NCI-H524 (cell line): ENCODE results near the gene FILIP1.
A peak's percentile ranks its signal among the peaks of the same experiment; 100 is the strongest.
"Not testable (repeated sequence)": the region's sequence is repeated elsewhere in the genome, so short reads cannot be mapped to it uniquely, and the experiment has no call there.

ENCODE experiments used
- DNase-seq, 2 experiments: peaks; one replicate each; lab custom pipeline; 2025; lab: John Stamatoyannopoulos, UW

FILIP1 gene

DNA sequence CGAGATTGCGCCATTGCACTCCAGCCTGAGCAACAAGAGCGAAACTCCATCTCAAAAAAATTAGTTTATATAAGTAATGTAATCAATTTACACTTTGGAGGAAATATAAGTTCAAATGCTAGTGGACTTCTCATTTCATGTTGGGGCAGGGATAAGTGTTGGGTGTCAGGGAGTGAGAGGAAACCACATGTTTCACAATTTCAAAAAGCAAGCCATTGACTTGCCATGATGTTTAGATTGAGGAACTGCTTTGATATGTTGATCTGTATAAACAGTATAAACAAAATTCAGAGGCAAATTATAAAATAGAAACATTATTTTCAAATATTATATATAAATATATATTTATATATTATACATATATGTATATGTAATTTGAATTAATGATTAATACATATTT, 42.7 kb downstream of the FILIP1 start:
- DNase-seq, result no peak

DNA sequence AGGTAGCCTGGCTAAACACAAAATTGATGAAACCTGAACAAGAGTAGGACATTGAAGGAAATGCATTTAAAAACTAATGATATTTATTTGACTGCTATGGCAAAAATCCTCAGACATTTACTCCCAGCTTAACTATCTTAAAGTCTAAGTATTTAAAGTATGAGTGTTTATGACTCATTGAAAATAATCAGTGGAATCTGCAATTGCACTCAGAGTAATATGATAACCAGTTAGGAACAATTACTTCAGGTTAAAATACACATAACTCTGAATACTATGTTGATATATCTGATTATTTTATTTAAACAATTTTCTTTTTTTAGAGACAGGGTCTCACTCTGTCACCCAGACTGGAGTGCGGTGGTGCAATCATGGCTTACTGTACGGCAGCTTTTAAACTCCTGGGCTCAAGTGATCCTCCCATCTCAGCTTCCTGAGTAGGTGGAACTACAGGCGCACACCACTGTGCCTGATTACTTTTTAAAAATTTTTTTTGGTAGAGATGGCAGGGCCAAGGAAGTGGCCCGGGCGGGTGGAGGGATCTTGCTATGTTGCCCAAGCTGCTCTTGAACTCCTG, 43.9 kb downstream of the FILIP1 start:
- DNase-seq, result no peak

DNA sequence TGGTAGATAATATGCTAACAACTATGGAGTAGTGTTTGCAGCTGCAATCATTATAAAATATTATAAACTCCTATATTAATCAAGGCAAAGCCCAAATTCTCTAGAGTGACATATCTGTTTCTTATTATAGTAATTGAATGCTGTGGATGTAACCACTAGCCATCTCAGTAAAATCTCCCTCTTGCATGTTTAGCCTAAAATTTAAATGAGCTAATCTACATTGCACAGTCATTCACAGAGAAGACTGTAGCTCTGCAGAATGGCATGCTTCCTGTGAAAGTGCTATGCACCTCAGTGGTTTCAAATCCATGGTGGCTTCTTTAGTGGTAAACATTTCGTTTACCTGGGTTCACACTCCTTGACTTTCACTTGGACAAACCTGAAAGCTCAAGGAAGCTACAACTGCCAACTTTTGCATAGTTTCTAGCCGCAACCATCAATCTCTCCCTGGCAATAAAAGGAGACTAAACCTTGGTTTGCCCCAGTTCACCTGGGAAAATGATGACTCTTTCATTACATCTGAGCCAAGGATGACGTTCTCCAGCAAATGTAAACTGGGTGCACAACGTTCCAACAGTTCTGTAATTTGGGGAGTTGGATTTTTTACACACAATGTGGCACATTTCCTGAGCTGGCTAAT, 47.2 kb downstream of the FILIP1 start:
- no peak for DNase-seq

DNA sequence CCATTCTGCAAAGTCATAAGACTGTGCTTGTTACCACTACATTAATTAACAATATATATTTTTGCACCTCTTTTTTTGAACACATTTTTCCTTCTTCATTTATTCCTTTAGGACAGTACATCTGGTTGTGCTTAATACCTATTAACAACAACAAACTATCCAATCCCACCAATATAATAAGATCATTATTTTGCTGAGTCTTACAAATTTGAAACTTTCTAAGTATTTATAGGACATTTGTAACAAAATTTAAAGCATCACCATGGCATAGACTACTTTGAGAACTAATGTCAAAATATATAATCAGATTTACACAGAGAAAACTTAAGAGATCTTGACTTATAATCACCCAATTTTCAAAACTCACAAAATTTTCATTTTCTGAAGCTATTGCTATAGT, 47.9 kb downstream of the FILIP1 start:
- no peak for DNase-seq

DNA sequence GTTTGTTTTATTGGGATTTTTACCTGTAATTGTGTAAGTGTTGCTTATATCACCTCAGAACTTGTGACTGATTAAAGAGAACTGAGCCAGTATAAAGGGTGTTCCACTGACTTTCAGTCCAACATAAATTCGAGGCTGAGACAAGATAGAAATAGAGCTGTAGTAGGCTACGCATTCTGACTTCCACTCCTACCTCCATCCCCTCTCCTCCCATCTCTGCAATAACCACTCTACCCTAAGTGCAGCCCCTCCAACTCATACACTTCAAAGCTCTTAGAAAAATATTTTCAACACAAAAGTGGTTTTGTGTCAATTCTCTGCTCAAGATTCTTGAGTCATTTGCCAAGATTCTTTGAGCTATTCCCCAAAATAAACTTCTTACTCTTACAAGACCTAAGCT, 48.7 kb downstream of the FILIP1 start:
- DNase-seq, result no peak

DNA sequence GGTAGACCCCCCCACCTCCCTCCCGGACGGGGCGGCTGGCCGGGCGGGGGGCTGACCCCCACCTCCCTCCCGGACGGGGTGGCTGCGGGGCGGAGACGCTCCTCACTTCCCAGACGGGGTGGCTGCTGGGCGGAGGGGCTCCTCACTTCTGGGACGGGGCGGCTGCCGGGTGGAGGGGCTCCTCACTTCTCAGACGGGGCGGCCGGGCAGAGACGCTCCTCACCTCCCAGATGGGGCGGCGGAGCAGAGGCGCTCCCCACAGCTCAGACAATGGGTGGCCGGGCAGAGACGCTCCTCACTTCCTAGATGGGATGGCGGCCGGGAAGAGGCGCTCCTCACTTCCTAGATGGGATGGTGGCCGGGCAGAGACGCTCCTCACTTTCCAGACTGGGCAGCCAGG, 51.7 kb downstream of the FILIP1 start:
- not testable (repeated sequence) for DNase-seq

DNA sequence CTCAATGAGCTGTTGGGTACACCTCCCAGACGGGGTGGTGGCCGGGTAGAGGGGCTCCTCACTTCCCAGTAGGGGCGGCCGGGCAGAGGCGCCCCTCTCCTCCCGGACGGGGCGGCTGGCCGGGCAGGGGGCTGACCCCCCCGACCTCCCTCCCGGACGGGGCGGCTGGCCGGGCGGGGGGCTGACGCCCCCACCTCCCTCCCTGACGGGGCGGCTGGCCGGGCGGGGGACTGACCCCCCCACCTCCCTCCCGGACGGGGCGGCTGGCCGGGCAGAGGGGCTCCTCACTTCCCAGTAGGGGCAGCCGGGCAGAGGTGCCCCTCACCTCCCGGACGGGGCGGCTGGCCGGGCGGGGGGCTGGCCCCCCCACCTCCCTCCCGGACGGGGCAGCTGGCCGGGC, 52.1 kb downstream of the FILIP1 start:
- DNase-seq, result not testable (repeated sequence)

DNA sequence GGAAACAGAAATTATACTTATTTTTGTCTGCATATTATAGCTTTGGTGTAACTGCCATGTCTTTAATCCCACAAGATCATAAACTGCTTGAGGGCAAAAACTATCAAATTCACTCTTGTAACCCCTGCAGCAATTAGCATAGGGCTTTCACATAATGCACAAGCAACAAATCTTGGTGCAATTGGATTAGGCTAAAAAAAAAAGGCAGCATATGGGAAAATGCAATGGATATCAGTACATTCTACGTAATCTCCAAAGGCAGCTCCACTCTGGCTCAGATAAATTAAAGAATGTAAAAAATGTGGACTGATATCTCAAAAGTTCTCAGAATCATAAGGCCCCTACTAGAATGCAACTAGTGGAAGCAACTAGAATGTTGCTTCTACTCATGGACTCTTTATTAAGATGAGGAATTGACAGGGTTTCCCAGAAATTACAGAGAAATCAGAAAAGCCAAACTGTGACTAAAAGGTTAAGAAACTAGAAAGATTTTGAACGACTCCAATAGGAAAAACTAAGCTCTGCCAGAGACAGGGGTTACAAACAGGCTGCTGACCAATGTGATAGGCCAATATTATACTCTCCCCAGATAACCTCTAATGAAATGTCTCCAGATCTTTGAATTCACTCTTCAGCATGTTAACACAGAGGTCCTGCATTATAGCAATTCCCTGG, 55.0 kb downstream of the FILIP1 start:
- peak in 1 of 2 experiments; percentile 61 for DNase-seq

DNA sequence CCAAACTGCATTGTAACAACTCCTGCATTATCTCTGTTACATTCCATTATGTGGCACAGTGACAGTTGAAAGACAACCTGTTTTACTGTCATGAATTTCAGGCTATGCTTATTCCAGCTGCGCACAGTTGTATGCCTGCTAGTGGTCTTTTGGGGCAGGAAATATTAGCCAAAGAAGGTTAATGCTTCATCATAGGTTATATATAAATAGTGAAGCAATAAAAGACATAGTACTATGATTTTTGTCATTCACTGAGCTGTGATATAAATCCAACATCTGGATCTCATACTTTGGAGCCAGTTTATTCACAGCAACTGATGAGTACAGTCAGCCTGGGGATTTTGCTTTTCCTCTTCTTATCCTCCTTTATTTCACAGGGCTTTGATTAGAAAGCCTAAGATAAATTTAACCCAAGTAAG, 55.6 kb downstream of the FILIP1 start:
- no peak for DNase-seq

DNA sequence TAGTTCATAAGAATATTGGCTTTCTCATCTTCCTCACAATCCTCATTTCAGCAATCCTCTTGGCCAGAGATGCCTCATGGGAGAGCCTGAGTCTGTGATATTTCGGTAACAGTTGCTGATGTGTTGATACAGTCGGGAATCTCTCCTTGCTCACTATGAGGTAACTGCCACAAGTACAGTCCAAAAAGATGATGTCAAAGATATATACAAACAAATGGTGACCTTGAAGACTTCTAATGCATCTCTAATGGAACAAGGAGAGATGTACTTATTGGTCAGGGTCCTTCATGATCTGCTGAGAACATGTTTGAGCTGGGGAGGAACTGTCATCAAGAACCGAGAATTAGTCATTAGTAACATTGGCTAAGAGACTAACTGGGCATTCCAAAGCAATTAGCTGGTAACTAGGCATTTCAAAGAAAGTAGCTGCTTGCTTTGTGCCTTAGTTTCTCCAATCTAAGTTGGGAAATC, 56.1 kb downstream of the FILIP1 start:
- no peak for DNase-seq

DNA sequence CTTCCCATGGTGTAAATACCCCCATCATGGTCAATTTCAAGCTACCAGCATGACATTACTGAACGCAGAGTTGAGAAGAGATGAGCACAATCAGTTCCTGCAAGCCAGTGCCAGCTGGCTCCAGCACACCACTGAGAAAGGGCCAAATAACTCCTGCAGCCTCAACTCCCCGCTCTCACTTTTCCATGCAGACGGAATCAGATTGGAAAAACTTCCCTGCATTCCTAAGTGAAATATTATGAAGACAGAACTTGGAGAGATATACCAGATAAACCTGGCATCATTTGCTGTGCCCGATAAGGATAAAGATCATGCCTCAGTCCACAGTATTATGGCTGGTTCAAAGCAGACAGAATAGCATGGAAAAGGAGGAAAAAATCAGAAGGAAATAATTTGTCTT, 56.7 kb downstream of the FILIP1 start:
- DNase-seq, result no peak

DNA sequence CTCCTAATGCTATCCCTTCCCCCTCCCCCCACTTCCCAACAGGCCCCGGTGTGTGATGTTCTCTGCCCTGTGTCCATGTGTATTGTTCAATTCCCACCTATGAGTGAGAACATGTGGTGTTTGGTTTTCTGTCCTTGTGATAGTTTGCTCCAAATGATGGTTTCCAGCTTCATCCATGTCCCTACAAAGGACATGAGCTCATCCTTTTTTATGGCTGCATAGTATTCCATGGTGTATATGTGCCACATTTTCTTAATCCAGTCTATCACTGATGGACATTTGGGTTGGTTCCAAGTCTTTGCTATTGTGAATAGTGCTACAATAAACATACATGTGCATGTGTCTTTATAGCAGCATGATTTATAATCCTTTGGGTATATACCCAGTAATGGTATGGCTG, 60.8 kb downstream of the FILIP1 start:
- DNase-seq, result not testable (repeated sequence)

DNA sequence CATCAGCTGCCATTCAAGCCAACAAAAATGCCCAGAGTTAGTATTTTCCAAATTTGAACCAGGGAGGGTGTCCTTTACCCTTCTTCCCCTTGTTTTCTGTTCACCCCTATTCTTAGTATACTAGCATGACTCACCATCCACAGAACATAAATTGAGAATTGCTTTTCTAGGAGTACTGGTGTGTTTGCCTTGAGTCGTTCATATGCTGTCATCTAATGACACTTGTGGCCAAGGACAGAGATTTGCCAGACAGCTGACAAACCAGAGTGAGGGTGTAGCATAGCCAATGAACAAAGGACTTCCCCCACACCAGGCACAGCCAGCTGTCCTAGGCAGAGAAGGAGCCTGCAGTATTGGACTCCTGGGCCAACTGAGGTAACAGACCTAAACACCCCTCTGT, 62.2 kb downstream of the FILIP1 start:
- DNase-seq, result peak; percentile 4 to 44

DNA sequence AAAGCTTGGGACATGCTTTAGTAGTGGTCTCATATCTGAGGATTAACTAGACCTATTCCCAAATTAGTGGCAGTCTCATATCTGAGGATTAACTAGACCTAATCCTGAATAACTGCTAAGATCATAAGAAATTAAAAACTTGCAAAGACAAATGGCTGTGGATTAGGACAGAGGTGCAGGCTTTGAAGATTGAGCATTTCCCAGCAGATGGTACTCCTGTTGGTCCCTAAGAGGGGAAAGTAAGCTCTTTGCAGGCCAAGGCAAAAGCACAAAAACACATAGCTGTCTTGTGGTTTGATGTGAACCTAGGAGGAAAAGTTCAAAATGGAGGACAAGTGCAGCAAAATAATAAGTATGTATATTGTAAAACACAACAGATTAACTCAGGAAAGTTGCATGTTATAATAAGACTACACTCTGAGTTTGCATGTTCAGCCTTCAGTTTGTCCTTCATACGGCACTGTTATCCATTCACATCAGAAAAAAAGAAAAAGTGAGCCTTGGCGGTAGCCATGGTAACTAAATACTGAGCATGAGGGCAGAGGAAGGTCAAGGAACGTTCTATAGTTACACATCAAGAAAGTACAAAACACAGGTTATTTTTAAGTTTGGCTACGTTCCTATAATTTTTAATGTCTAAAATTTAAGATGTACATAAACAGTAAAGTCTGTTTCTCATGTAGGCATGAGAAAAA, 62.8 kb downstream of the FILIP1 start:
- peak; percentile 50 to 77 for DNase-seq

DNA sequence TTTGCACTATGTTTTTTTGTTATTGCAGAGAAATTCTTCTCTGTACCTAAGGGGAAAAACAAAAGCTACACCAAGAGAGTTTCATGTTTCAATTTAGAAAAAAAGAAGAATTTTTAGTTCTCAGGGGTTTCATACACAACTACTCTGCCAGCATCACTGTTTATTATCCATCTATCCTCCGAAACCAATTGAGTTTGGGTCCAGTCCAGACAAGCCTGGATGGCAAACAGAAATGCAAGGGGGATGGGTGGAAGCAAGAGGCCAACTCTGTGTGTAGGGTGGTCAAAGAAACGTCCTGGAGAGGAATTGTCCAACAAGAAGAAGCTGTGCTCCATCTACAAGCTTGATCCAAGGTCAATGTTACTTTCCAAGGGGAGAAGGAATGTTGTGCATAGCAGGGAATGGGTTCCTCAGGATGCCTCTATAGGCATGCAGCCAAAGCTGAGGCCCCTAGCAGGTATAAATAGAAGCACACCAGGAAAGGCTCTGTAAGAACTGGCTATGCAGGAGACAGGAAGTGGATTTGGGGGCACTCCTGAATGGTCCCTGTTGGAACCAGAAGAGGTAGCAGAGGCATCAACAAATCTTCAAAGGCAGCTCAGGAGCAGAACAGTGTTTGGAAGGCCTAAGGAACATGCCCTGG, 64.4 kb downstream of the FILIP1 start:
- no peak for DNase-seq

DNA sequence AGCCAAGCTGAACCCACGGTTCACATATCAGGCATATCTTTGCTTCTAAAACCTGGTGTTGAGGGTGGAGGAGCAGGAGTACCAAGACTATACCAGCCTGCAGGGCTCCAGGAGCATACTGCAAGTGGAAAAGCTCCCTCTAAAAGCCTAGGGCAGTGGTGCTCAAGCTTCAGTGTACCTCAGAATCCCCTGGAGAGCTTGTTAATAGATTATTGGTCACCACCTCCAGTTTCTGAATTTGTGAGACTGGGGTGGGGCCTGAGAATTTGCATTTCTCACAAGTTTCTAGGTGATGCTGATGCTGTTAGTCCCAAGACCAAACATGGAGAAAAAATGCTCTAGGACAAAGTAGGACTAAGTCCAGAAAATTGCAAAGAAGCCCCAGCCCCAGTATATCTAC, 65.4 kb downstream of the FILIP1 start:
- no peak for DNase-seq

DNA sequence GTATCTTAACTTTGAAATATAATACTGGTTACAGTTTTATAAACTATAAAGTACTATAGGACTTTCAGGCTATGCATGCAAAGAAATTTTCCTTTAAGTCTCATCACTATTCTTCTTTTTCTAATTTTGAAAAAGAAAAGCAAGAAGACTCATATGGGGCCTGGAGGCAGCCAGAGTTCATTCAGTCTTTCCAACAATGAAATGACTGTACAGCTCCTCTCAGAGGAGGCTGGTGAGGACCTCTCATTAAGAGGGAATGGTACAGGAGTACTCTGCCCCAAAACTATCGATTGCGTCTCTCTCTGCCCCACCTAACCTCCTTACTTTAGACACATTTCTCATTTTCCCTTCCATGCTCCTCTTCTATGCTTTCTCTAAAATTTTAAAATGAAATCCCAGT, 66.3 kb downstream of the FILIP1 start:
- no peak for DNase-seq

DNA sequence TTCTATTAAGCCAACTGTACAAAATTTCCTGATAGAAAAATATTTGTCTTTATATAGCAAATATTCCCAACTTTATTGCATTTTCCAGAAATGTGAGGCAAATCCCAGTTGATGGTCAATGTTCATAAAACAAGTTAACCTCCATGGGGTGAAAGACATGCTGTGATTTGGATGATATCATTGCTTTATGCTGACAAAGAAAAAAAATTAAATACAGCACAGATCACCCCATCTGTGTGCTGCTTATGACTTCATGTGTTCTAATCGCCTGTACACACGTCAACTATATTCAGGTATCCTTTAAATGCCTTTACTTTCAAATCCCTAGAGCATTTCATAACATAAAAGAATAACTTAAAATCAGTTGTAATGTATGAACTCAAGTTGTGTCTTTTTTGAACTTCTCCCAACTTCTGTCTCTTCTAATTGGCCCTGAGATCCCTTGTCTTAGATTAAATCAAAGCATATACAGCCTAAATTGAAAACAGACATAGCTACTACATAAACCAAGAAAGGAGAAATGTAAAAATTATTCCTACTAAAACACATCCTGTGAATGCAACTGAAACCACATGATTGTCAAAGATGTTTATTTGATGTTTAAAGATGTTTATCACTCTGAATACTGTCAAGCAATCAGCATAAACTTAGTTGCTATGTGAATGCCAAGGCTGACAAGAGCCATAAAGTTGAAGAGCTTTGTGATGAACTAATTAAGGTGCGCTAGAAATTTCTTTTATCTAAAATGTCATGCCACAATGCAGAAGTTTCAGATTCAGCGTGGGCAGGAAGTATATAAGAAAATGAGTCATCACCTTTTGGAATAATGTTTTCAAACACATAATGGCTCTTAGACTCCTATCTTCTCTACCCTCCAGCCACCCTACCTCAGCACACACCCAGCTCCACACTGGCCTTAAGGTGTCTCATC, 68.7 kb downstream of the FILIP1 start:
- no peak for DNase-seq

DNA sequence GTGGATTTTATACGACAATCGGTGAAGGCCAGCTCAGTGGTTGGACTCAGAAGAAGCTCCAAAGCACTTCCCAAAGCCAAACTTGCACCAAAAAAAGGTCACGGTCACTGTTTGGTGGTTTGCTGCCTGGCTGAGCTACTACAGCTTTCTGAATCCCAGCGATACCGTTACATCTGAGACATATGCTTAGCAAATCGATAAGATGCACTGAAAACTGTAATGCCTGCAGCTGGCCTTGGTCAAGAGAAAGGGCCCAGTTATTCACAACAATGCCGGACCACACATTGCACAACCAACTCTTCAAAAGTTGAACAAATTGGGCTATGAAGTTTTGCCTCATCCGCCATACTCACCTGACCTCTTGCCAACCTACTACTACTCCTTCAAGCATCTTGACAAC, 70.2 kb downstream of the FILIP1 start:
- DNase-seq, result no peak

DNA sequence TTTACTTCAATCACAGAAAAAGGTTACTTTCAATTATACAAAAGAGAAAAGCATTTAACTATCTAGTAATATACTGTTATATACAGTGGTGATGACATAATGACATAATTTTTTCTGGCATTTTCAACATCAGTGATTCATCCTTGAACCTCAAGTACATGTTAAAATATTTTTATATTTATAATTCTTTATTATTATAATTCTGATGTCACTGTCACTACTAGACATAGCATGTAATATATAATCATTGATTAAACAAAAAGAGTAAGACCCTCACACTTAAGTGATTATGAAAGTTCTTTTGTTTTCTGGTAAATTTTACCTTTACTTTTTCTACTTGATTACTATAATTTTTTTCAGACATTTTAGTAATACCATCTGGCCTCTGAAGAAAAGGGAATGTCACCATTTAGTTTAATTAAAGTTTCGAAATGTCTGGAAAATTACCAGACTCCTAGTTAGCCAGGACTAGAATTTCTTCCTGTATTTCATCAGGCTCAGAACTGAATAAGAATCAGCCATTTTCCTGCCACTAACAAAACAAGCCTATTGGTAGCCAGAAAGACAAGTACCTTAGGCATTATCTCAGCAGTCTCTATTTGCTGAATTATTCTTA, 71.5 kb downstream of the FILIP1 start:
- no peak for DNase-seq
